GM03348 (cell line): ENCODE data around the gene ZHX3.
"Not testable (repeated sequence)": the region's sequence is repeated elsewhere in the genome, so short reads cannot be mapped to it uniquely, and the experiment has no call there.

ENCODE experiments used
- DNase-seq: peaks from one replicate; pipeline ENCODE4 v3.0.0; 2012; ENCODE audit warnings: low spot score

The ZHX3 gene

GRCh38 chr20:41256516-41256915 lies 61.0 kb downstream of the ZHX3 start:
- no peak for DNase-seq

GRCh38 chr20:41255655-41256054 lies 61.9 kb downstream of the ZHX3 start:
- DNase-seq: no peak

GRCh38 chr20:41249411-41250281 lies 67.9 kb downstream of the ZHX3 start:
- DNase-seq: peak; percentile 82

GRCh38 chr20:41248368-41249024 lies 69.0 kb downstream of the ZHX3 start:
- no peak for DNase-seq

- no peak for DNase-seq
These were observed 69.8 kb downstream of the ZHX3 start for GRCh38 chr20:41247523-41248367.

- peak; percentile 37 for DNase-seq
These were observed 72.3 kb downstream of the ZHX3 start for GRCh38 chr20:41245086-41245707.

GRCh38 chr20:41242807-41243206 lies 74.7 kb downstream of the ZHX3 start:
- DNase-seq: no peak

GRCh38 chr20:41242352-41242751 lies 75.2 kb downstream of the ZHX3 start:
- no peak for DNase-seq

GRCh38 chr20:41237233-41237632 lies 80.3 kb downstream of the ZHX3 start:
- not testable (repeated sequence) for DNase-seq

GRCh38 chr20:41236818-41237217 lies 80.7 kb downstream of the ZHX3 start:
- not testable (repeated sequence) for DNase-seq

- DNase-seq: no peak
These were observed 83.0 kb downstream of the ZHX3 start for GRCh38 chr20:41234546-41234945.

GRCh38 chr20:41234041-41234440 lies 83.5 kb downstream of the ZHX3 start:
- DNase-seq: no peak

GRCh38 chr20:41232973-41233926 lies 84.3 kb downstream of the ZHX3 start:
- DNase-seq: peak; percentile 79

GRCh38 chr20:41231136-41231535 lies 86.4 kb downstream of the ZHX3 start:
- no peak for DNase-seq

- DNase-seq: no peak
These were observed 87.4 kb downstream of the ZHX3 start for GRCh38 chr20:41230136-41230535.

GRCh38 chr20:41229259-41229658 lies 88.3 kb downstream of the ZHX3 start:
- no peak for DNase-seq

- no peak for DNase-seq
These were observed 88.7 kb downstream of the ZHX3 start for GRCh38 chr20:41228858-41229257.

GRCh38 chr20:41226426-41226825 lies 91.1 kb downstream of the ZHX3 start:
- DNase-seq: no peak

GRCh38 chr20:41225091-41225490 lies 92.4 kb downstream of the ZHX3 start:
- DNase-seq: no peak

- DNase-seq: no peak
These were observed 93.2 kb downstream of the ZHX3 start for GRCh38 chr20:41224281-41224680.

- no peak for DNase-seq
These were observed 94.4 kb downstream of the ZHX3 start for GRCh38 chr20:41223112-41223511.
